ENCODE results near the gene B4GALT2. TPM values are rescaled to one million over a fixed set of nuclear protein-coding genes. Genes with fewer than 3 reads are reported as not detected.

Gene B4GALT2
- total RNA-seq, result 50.6 and 85.8 TPM in 2 replicates

GRCh38 chr1:43978551-43979260, at the start of gene B4GALT2:
Gene B4GALT2 (plus strand): TSS chr1:43979210. CDS start chr1:43981161, 1,951 bp downstream.

DNA sequence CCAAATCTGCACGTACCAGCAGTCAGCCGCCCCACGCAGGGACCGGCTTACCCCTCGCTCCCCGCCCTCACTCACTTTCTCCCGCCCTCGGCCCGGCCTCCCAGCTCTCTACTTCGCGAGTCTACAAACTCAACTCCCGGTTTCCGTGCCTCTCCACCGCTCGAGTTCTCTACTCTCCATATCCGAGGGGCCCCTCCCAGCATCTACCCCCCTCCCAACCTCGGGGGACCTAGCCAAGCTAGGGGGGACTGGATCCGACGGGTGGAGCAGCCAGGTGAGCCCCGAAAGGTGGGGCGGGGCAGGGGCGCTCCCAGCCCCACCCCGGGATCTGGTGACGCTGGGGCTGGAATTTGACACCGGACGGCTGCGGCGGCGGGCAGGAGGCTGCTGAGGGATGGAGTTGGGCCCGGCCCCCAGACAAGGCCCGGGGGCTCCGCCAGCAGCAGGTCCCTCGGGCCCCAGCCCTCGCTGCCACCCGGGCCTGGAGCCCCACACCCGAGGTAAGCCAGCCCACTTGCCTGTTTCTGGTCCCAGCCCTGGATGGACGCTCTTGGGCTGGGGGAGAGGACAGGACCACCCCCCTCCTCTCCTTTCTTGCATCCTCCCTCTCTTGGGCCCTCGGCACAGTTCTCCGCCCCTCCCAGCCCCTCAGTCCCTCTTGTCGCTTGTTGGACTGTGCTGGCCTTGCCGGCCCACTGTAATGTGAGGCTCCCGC, 45.5 kb upstream of the B4GALT2 start, which contains the start of gene ARTN:
Gene ARTN (plus strand): TSS at position 416 of the 715 bp plus-strand sequence. CDS start 1,856 bp downstream, outside the sequence.

DNA sequence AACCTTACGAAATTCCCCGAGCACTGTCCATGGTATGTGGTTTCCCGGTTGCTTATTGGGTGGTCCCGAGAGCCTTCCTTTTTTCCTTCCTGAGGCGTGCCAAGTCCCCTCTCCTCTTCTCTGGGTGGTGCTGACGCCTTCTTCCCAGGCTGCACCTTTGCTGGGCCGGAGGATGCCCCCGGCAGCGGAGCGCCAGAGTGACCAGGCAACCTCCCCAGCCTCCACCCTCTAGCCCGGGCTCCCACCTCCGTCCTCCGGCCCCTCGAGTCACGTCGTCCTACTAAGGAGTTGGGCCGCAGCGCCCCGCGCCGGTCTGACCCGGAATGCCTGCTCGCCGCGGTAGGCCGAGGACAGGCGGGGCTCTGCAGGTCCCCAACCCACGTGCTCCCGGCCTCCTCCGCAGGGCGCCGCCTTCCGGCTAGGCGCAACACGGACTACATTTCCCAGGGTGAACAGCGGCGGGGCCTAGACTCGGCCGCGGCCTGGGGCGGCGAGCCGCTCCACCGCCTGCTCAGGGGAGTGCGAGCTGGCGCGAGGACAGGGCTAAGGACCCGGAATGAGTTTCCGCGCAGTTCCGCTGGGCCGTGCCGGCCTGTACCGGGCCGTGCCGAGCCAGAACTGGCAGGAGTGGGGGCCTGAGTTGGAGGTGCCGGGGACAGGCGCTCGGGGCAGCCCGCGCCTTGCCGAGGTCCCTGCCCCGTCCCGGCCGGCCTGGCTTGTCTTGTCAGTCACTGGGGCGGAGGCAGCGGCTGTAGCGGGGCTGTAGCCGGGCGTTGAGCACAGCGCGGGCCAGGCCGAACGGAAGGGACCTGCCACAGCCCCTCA, 32.6 kb upstream of the B4GALT2 start, which contains the start of gene IPO13:
Gene IPO13 (plus strand): TSS at position 715 of the 825 bp plus-strand sequence. CDS start 651 bp downstream, outside the sequence.

DNA sequence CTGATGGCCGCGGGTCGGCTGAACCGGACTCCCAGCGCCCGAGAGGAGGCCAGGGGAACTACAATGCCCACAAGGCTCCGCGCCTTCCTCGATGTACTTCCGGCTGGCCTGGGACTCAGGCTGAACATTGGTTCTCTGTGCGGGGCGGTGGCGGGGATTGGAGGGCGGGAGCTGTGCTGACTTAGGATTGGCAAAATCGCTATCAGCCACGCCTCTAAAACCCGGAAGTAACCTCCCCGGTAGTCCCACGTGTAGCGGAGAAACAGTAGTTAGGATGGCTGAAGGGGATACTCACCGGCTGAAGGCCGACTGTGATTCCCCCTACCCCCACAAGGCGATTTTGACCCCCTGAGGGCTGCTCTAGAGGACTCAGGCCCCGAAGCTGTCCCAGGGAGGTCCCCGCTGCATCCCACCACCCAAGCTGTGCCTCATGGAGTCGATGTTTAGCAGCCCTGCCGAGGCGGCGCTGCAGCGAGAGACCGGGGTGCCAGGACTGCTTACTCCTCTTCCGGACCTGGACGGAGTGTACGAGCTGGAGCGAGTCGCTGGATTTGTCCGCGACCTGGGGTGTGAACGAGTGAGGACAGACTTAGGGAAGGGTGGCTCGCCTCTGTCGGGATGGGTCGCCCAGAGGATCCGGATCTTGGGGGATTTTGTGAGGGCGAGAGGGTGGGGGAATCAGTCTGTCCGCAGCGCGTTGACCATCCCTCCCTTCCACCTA, 9.1 kb upstream of the B4GALT2 start, which contains the start of gene DPH2:
Gene DPH2 (plus strand): TSS at position 265 of the 721 bp plus-strand sequence. CDS start 166 bp downstream, at position 431.

GRCh38 chr1:43974443-43975248, 4.4 kb upstream of the B4GALT2 start, which contains the start of gene ATP6V0B:
Gene ATP6V0B (plus strand): TSS chr1:43974960. CDS start chr1:43975041, 81 bp downstream.

GRCh38 chr1:43991476-43992231, 12.6 kb downstream of the B4GALT2 start, which contains the start of gene CCDC24:
Gene CCDC24 (plus strand): TSS chr1:43991599. CDS start chr1:43991879, 280 bp downstream.

GRCh38 chr1:44031252-44032169, 52.5 kb downstream of the B4GALT2 start, which contains the start of gene SLC6A9:
Gene SLC6A9 (minus strand): TSS chr1:44031462. CDS start chr1:44024277, 7,185 bp downstream.

Other genes with a start within 250 kb of the B4GALT2 start
- gene ARTN, start 45.4 kb upstream of the B4GALT2 start, total RNA-seq, result 0.15 and 0.32 TPM in 2 replicates
- 9.7 and 18.2 TPM in 2 replicates for gene IPO13, start 32.3 kb upstream of the B4GALT2 start, total RNA-seq
- 19.2 and 23.4 TPM in 2 replicates for gene DPH2, start 9.2 kb upstream of the B4GALT2 start, total RNA-seq
- 124 and 137 TPM in 2 replicates for gene ATP6V0B, start 4.2 kb upstream of the B4GALT2 start, total RNA-seq
- gene CCDC24, start 12.4 kb downstream of the B4GALT2 start, total RNA-seq, result 1.9 and 2.6 TPM in 2 replicates
- gene SLC6A9, start 52.3 kb downstream of the B4GALT2 start, total RNA-seq, result 0.32 and 1.8 TPM in 2 replicates
- gene KLF17, start 139.6 kb downstream of the B4GALT2 start, total RNA-seq, result not detected in 2 replicates
- gene KLF18, start 162.4 kb downstream of the B4GALT2 start, total RNA-seq, result not detected in 2 replicates
- gene DMAP1, start 234.3 kb downstream of the B4GALT2 start, total RNA-seq, result 17.8 and 18.5 TPM in 2 replicates